Cerebellar cortex (tissue), 1 donor: ENCODE measurements around the gene EPHA10.

Experiments
- DNase-seq: peaks from one replicate; pipeline ENCODE4 v3.0.0-alpha.2; 2015; ENCODE audit warnings: low spot score

The EPHA10 gene

GRCh38 chr1:37764888-37765441 lies at the start of gene EPHA10:
Gene EPHA10 (minus strand): TSS chr1:37765120. CDS start chr1:37765066, 54 bp downstream.
- peak; percentile 8 for DNase-seq

GRCh38 chr1:37814252-37814651 lies 49.3 kb upstream of the EPHA10 start:
- DNase-seq, result no peak

GRCh38 chr1:37813529-37814145 lies 48.7 kb upstream of the EPHA10 start:
- no peak for DNase-seq

GRCh38 chr1:37811027-37811655 lies 46.2 kb upstream of the EPHA10 start:
- DNase-seq, result peak; percentile 83

GRCh38 chr1:37809942-37810341 lies 45.0 kb upstream of the EPHA10 start:
- no peak for DNase-seq

GRCh38 chr1:37808369-37809319 lies 43.7 kb upstream of the EPHA10 start:
- DNase-seq, result peak; percentile 61

GRCh38 chr1:37807555-37808368 lies 42.8 kb upstream of the EPHA10 start, which contains the start of the genes C1orf122 and YRDC:
Gene C1orf122 (plus strand): TSS chr1:37807790. CDS start chr1:37808405, 615 bp downstream.
Gene YRDC (minus strand): TSS chr1:37808208. CDS start chr1:37808180, 28 bp downstream.
- DNase-seq, result peak; percentile 92

- no peak for DNase-seq
Measured at GRCh38 chr1:37807220-37807554, 42.3 kb upstream of the EPHA10 start.

GRCh38 chr1:37802439-37802838 lies 37.5 kb upstream of the EPHA10 start:
- no peak for DNase-seq

- no peak for DNase-seq
Measured at GRCh38 chr1:37797750-37798345, 32.9 kb upstream of the EPHA10 start.

GRCh38 chr1:37795340-37796125 lies 30.6 kb upstream of the EPHA10 start:
- DNase-seq, result no peak

GRCh38 chr1:37794372-37795339 lies 29.7 kb upstream of the EPHA10 start:
- peak; percentile 32 for DNase-seq

GRCh38 chr1:37793773-37794371 lies 29.0 kb upstream of the EPHA10 start, which contains the start of gene MANEAL:
Gene MANEAL (plus strand): TSS chr1:37793847. CDS start chr1:37794183, 336 bp downstream.
- peak; percentile 57 for DNase-seq

- DNase-seq, result no peak
Measured at GRCh38 chr1:37792943-37793686, 28.2 kb upstream of the EPHA10 start.

- no peak for DNase-seq
Measured at GRCh38 chr1:37782491-37782890, 17.6 kb upstream of the EPHA10 start.

GRCh38 chr1:37778654-37779053 lies 13.7 kb upstream of the EPHA10 start:
- DNase-seq, result no peak

GRCh38 chr1:37776946-37777516 lies 12.1 kb upstream of the EPHA10 start:
- no peak for DNase-seq
